Jurkat, Clone E6-1 (cell line): ENCODE results near the gene TRIM32.
"Not testable (repeated sequence)": the region's sequence is repeated elsewhere in the genome, so short reads cannot be mapped to it uniquely, and the experiment has no call there.

ENCODE experiments used
- DNase-seq: peaks from one replicate; pipeline ENCODE4 v3.0.0-alpha.2; 2011; ENCODE audit warnings: low read depth, low spot score
- H3K4me3 ChIP-seq: 2 replicates; pipeline ENCODE4 v1.5.1; 2011; ENCODE audit warnings: mild to moderate bottlenecking, low read length, control low read depth, moderate library complexity

Gene TRIM32

GRCh38 chr9:116668970-116669695, 18.0 kb upstream of the TRIM32 start:
- DNase-seq: no peak

DNA sequence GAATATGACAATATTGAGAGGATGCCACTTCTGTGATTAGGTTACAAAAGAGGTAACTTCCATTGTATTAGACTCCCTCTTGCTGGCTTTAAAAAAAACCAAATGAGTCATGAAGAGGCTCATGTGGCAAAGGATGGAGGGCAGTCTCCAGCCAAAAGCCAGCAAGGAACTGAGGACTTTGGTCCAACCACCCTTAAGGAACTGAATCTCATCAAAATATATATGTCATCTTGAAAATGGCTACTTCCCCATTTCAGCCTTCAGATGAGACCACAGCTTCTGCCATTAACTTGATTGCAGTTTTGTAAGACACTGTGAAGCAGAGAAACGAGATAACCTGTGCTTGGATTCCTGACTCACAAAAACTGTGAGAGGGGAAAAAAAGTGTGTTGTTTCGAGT, 15.5 kb upstream of the TRIM32 start:
- no peak for DNase-seq
- H3K4me3 ChIP-seq: no peak overlapping the region

More at GRCh38 chr9:116668970-116669695, 18.0 kb upstream of the TRIM32 start:
- no peak overlapping the region for H3K4me3 ChIP-seq

DNA sequence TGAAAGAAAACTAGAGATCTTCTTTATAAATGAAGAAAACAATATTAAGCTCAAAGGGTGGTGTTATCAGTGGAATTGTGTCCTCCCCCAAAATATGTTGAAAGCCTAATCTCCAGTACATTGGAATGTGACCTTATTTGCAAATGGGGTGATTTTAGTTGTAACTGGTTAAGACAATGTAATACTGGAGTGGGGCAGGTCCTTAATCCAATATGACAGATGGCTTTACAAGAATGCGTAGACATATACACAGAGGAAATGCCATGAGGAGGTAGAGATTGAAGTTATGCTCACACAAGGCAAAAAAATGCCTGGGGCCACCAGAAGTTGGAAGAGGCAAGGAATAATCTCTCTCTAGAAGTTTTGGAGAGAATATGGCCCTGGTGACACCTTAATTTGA, 13.7 kb upstream of the TRIM32 start:
- no peak for DNase-seq
- no peak overlapping the region for H3K4me3 ChIP-seq

- no peak for DNase-seq
Measured at GRCh38 chr9:116674210-116674980, 12.7 kb upstream of the TRIM32 start.

DNA sequence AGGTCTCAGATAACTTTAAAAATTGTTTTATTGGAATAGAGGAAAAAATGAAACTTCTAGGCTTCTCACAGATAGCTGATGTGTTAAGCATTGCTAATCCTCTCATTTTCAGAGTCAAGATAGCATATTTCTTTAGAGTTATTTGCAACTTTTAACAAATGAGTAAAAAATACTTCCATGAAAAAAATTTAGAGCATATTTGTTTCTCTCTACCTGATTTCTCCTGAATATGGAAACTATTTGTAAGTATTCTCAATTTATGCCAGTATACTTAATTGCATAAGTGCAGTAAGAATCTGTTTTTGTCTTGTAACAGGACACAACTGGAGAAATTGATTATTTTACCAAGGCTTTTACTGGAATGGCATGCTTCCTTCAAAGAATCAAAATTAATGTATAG, 3.6 kb upstream of the TRIM32 start:
- no peak overlapping the region for H3K4me3 ChIP-seq
- no peak for DNase-seq

More at GRCh38 chr9:116674210-116674980, 12.7 kb upstream of the TRIM32 start:
- H3K4me3 ChIP-seq: no peak overlapping the region

- no peak overlapping the region for H3K4me3 ChIP-seq
- DNase-seq: no peak
Measured at GRCh38 chr9:116685166-116685565, 1.9 kb upstream of the TRIM32 start.

DNA sequence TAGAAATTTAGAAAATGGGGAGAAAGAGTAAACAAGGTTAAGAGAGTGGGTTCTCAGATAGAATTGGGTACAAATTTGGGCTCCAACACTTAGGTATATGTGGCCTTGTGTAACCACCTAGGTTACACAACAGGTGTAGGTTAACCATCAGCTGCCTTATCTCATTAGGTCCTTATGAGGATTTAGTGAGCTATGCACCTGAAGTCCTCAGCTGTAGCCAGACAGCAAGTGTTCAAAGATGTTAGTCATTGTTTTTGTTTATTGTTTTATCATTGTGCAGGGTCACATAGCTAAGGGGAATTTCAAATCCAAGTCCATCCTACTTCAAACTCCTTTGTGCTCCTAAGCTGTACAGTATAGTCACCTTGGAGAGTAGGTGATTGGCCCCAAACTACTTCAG, 970 bp upstream of the TRIM32 start:
- peak overlapping the region; percentile 76 for H3K4me3 ChIP-seq
- no peak for DNase-seq

DNA sequence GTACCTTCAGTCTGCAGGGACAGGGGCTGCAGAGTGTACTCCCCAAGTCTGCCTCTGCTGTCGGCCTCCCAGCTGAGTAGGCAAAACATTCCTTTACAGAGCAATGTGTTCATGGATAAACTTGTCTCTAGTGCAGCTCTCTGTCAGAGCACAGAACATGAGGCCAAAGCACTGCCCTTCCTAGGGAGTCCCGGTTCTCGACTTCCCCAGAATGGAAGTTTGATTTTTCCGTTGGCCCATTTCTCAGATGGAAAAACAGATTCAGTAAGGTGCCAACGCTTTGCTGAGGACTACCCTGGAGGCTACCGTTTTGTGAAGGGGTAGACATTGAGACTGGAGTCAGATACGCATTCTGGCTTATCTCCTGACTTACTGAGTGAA, 422 bp upstream of the TRIM32 start:
- H3K4me3 ChIP-seq: peak overlapping the region; percentile 76
- no peak for DNase-seq

DNA sequence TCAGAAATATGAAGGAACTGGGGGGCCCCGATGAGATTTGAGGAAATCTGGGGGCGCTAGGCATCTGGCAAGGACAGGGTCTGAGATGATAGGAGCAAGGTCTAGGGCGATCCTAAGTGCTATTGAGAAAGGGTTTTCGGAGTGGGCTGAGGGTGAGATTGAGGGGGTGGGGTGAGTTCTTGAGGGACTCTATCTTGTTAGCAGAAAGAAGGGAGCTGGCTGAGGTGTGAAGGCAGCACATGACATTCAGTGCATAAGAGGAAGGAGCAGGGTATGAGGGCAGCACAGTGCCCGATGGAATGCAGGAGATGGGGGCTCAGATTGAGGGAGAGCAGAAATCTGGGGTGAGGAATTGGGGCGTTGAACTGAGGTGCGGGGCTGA, 640 bp downstream of the TRIM32 start:
- DNase-seq: no peak
- peak overlapping the region; percentile 76 for H3K4me3 ChIP-seq

GRCh38 chr9:116688806-116689485, 1.8 kb downstream of the TRIM32 start:
- H3K4me3 ChIP-seq: no peak overlapping the region
- DNase-seq: no peak

GRCh38 chr9:116689486-116690032, 2.5 kb downstream of the TRIM32 start:
- H3K4me3 ChIP-seq: no peak overlapping the region
- DNase-seq: no peak

GRCh38 chr9:116690805-116691204, 3.7 kb downstream of the TRIM32 start:
- not testable (repeated sequence) for DNase-seq, H3K4me3 ChIP-seq

- DNase-seq: no peak
- no peak overlapping the region for H3K4me3 ChIP-seq
Measured at GRCh38 chr9:116691607-116692006, 4.5 kb downstream of the TRIM32 start.

DNA sequence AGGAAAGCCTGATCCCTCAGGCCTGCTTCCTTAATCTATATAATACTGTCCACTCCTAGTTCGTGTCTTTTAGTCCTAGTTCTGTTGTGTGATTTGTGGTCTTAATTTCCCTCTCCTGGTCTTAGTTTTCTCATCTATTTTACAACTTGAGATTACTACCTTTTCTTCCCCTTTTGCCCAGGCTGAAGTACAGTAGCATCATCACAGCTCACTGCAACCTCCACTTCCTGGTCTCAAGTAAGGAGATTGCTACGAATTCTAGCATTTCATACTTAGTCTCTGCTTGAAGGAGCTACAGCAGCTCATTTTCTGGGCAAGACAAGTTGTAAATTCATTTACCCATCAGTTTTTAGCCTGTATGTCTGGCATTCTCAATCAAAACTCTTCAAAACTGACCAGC, 5.5 kb downstream of the TRIM32 start:
- no peak for DNase-seq
- no peak overlapping the region for H3K4me3 ChIP-seq

DNA sequence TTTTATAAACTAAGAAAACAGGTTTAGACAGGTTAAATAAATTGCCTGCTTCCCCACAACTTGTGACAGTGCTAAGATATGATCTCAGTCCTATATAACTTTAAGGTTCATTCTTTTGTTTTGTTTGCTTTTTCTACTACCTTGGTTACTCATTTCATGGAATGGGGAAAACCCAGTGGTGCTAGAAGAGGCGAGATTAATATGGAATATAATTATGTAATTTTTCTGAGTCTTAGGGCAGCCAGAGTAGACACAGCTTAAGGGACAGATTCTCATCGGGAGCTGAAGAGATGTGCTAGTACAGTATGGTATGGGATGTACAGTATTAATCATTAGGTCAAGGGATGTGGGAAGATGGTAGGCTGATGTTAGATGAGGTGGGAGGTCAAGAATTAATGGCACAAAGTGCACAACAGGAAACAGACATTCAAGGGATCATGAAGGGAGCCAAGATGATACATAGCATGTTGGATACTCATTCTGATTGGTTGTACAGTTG, 6.2 kb downstream of the TRIM32 start:
- no peak for DNase-seq

GRCh38 chr9:116694785-116695291, 7.7 kb downstream of the TRIM32 start:
- no peak for DNase-seq
- H3K4me3 ChIP-seq: no peak overlapping the region

More for the DNA sequence above, 6.2 kb downstream of the TRIM32 start:
- H3K4me3 ChIP-seq: no peak overlapping the region

DNA sequence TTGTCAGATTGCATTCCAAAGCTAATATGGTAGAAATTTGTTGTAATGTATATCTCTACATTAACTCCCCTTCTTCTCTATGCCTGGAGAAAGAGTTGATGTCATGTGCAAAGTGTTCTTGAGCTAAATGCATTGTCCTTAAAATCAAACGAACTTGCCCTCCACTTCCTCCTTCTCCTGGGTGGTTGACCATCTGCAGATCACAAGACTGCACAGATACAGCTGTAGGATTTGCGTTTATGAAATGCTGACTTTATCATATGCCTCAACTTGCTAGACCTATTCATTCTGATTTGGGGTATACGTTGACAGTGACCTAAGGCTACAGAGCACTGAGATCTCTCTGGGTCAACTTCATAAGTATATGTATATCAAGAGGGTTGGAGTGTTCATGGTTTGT, 8.3 kb downstream of the TRIM32 start:
- no peak for DNase-seq
- no peak overlapping the region for H3K4me3 ChIP-seq

- no peak overlapping the region for H3K4me3 ChIP-seq
- DNase-seq: no peak
Measured at GRCh38 chr9:116697362-116697761, 10.3 kb downstream of the TRIM32 start.

- H3K4me3 ChIP-seq: no peak overlapping the region
- DNase-seq: no peak
Measured at GRCh38 chr9:116697887-116698286, 10.8 kb downstream of the TRIM32 start.
